Ovary (tissue), 9 donors: ENCODE data around the gene ALG8. TPM values are rescaled to one million over a fixed set of nuclear protein-coding genes. Genes with fewer than 3 reads are reported as not detected.

Experiments
- DNase-seq, 5 donors: peaks; one replicate each; pipeline ENCODE4 v3.0.0-alpha.2; 2019 to 2020
- H3K27ac ChIP-seq, 2 donors: fragments of 200-600 bp; one replicate each; pipeline versions ENCODE4 v1.5.1 to v1.8.0; 2019 to 2022
- H3K27me3 ChIP-seq: fragments of 200-600 bp; one replicate; pipeline ENCODE4 v1.8.0; 2022
- H3K36me3 ChIP-seq: fragments of 200-600 bp; sonication (generic); one replicate; pipeline ENCODE4 v1.5.1; 2019
- H3K4me1 ChIP-seq: one replicate; pipeline ENCODE4 v1.8.1; 2013; ENCODE audit warnings: mild to moderate bottlenecking, moderate library complexity; ENCODE audit not compliant: insufficient read depth
- H3K4me3 ChIP-seq: fragments of 200-600 bp; sonication (generic); one replicate; pipeline ENCODE4 v1.5.1; 2017
- H3K9me3 ChIP-seq, 2 donors: fragments of 200-600 bp in 1 of 2; sonication (generic) in 1 of 2; one replicate each; pipeline versions ENCODE4 v1.5.1 to v1.8.1; 2013 to 2019; ENCODE audit warnings: mild to moderate bottlenecking in 1 of 2, moderate library complexity in 1 of 2
- CTCF ChIP-seq, 3 donors: fragments of 450-650 bp in 2 of 3; fragments of 200-600 bp in 1 of 3; IDR thresholded peaks; one replicate each; pipeline versions ENCODE4 v1.5.1 to v1.8.0; 2016 to 2022; ENCODE audit warnings: antibody characterized with exemption in 3 of 3, mild to moderate bottlenecking in 1 of 3
- EP300 ChIP-seq: sonication (generic); formaldehyde crosslinking; IDR thresholded peaks from one replicate; pipeline ENCODE4 v1.6.1; 2017; ENCODE audit warnings: antibody characterized with exemption
- POLR2A ChIP-seq: fragments of 450-650 bp; IDR thresholded peaks from one replicate; pipeline ENCODE4 v1.6.1; 2017; ENCODE audit warnings: antibody characterized with exemption, mild to moderate bottlenecking, moderate library complexity
- WGBS, 3 donors: extraction: QIAGEN DNeasy Blood & Tissue Kit in 1 of 3; methylation state at CpG; one replicate each; pipeline versions ENCODE4 v1.1.5 to v1.1.7; 2013 to 2017; 5-methylcytosine and 5-hydroxymethylcytosine counted together
- intact Hi-C, 4 donors: fragments of 100-400 bp; cut with DNase I; formaldehyde crosslinking; loops; one replicate each; pipeline versions ENCODE4 v1.11.0 to v1.15.1; 2022 to 2023
- polyA plus RNA-seq, 2 donors: library from polyadenylated mRNA; stranded (reverse); fragments of 200-250 nt in 1 of 2; fragments of 350-450 nt in 1 of 2; fragmentation: Illumina TruSeq in 1 of 2; extraction: RNeasy Lipid Tissue Mini Kit (QIAGEN cat#74804) in 1 of 2; gene quantifications; one replicate each; pipeline ENCODE4 v1.2.3, GENCODE V29; 2013 to 2014
- total RNA-seq, 7 donors: library from RNA; depleted of rRNA in 2 of 7; stranded (reverse); fragments of >200 nt in 2 of 7; fragmentation: NEBNext Ultra II Directional in 3 of 7; extraction: Animal tissue kit (Norgen Biotek cat#: 25700) in 3 of 7; gene quantifications; one replicate each; pipeline versions ENCODE4 v1.1.0 to v1.2.4, GENCODE V29; 2016 to 2023
- donor health status: DM: no; HTN: no; CAD: no; lungs with moderate emphysema.
- donor health status: DM: no; HTN: no; CAD: no.
- donor health status: Bipolar disorder and iron deficiency.
- donor health status: DM: yes; HTN: yes; CAD: no.
- donor health status: DM: no; HTN: no; CAD: no.
- donor health status: DM: yes; HTN: yes; CAD: no.

The ALG8 gene
- total and polyA plus RNA-seq, 9 donors: 20.1 to 57.8 (median 28.5) TPM

GRCh38 chr11:78076733-78077403 is 62.6 kb downstream of the ALG8 start:
- H3K27me3 ChIP-seq: no peaks in the 10 kb centered on the region
- H3K4me3 ChIP-seq: no peak overlapping the region
- TF ChIP-seq EP300 (no peak), POLR2A (no peak), CTCF (IDR thresholded peaks at IDR 0.05) (no peak)
- no peak overlapping the region for H3K27ac ChIP-seq
- WGBS, 3 donors: 82 to 85% (median 83%) methylated on average over 6 of the region's 6 CpGs
- H3K9me3 ChIP-seq: no peaks in the 10 kb centered on the region
- intact Hi-C loops: loop anchor here in 1 of 4 donors (5.0 kb wide), 1 partner anchor 250 kb away; no protein-coding TSS in a partner anchor
- H3K4me1 ChIP-seq: peaks cover 19% of the 10 kb centered on the region
- DNase-seq: no peak
- no peaks in the 10 kb centered on the region for H3K36me3 ChIP-seq

DNA sequence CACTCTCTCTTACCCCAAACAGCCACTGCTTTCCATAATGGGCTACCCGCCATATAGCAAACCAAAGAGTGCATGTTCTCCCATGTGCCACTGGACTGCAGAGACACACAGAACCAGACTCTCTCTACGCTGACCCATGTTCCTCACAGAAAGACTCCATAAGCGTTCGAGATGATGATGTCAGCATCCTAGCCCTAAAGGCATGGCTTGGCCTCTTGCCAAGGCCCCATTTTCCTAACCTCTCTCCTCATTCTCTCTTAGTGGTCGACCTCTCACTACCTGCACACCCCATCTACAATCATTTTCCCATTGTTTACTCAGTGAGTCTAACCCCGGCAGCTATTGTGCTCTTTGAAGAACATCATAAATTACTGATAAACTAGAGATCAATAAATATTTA is 64.7 kb downstream of the ALG8 start:
- Histone ChIP-seq H3K4me1 (peaks cover 16% of the 10 kb centered on the region), H3K4me3 (no peak overlapping the region), H3K27me3 (no peaks in the 10 kb centered on the region), H3K27ac (no peak overlapping the region), H3K36me3 (no peaks in the 10 kb centered on the region), H3K9me3 (no peaks in the 10 kb centered on the region)
- intact Hi-C loops: loop anchor here in 1 of 4 donors (5.0 kb wide), 1 partner anchor 247 kb away; no protein-coding TSS in a partner anchor
- DNase-seq: no peak
- 82 to 91% (median 87%) methylated on average over 6 of the region's 6 CpGs for WGBS, 3 donors
- no peak for TF ChIP-seq POLR2A
- no peak for TF ChIP-seq EP300
- TF ChIP-seq CTCF (IDR thresholded peaks at IDR 0.05): no peak

GRCh38 chr11:78072455-78072854 is 67.0 kb downstream of the ALG8 start:
- Histone ChIP-seq H3K4me3 (no peak overlapping the region), H3K36me3 (no peaks in the 10 kb centered on the region), H3K27ac (no peak overlapping the region), H3K4me1 (peaks cover 7% of the 10 kb centered on the region), H3K9me3 (no peaks in the 10 kb centered on the region), H3K27me3 (no peaks in the 10 kb centered on the region)
- WGBS, 3 donors: 93 to 94% (median 93%) methylated on average over 4 of the region's 4 CpGs
- no peak for DNase-seq
- intact Hi-C loops: no loop called here
- TF ChIP-seq CTCF (IDR thresholded peaks at IDR 0.05): no peak
- TF ChIP-seq POLR2A: no peak
- TF ChIP-seq EP300: no peak

GRCh38 chr11:78071717-78072116 is 67.7 kb downstream of the ALG8 start:
- H3K4me3 ChIP-seq: no peak overlapping the region
- H3K9me3 ChIP-seq: no peaks in the 10 kb centered on the region
- intact Hi-C loops: no loop called here
- DNase-seq: no peak
- H3K36me3 ChIP-seq: no peaks in the 10 kb centered on the region
- H3K4me1 ChIP-seq: peaks cover 2% of the 10 kb centered on the region
- H3K27ac ChIP-seq: no peak overlapping the region
- TF ChIP-seq CTCF (IDR thresholded peaks at IDR 0.05) (no peak), EP300 (no peak), POLR2A (no peak)
- H3K27me3 ChIP-seq: no peaks in the 10 kb centered on the region
- 70 to 74% (median 71%) methylated on average over 3 of the region's 3 CpGs for WGBS, 3 donors
